Measurements from ENCODE around the gene TMTC2.

The TMTC2 gene

GRCh38 chr12:82955043-82955442 is 268.3 kb downstream of the TMTC2 start:
- DNase-seq (ENCODE audit: low read depth) = no peak

- DNase-seq (ENCODE audit: low read depth) = no peak
Observed at GRCh38 chr12:82958966-82959365, 272.3 kb downstream of the TMTC2 start.

- DNase-seq (ENCODE audit: low read depth) = no peak
Observed at GRCh38 chr12:82959821-82960220, 273.1 kb downstream of the TMTC2 start.

GRCh38 chr12:82961835-82962234 is 275.1 kb downstream of the TMTC2 start:
- DNase-seq (ENCODE audit: low read depth) = no peak

GRCh38 chr12:82963956-82964355 is 277.2 kb downstream of the TMTC2 start:
- DNase-seq (ENCODE audit: low read depth) = no peak

GRCh38 chr12:82964446-82964845 is 277.7 kb downstream of the TMTC2 start:
- no peak for DNase-seq (ENCODE audit: low read depth)

GRCh38 chr12:82966001-82966559 is 279.4 kb downstream of the TMTC2 start:
- DNase-seq (ENCODE audit: low read depth) = no peak

- no peak for DNase-seq (ENCODE audit: low read depth)
Observed at GRCh38 chr12:82968631-82969367, 282.1 kb downstream of the TMTC2 start.

- DNase-seq (ENCODE audit: low read depth) = no peak
Observed at GRCh38 chr12:82970614-82971013, 283.9 kb downstream of the TMTC2 start.

- DNase-seq (ENCODE audit: low read depth) = no peak
Observed at GRCh38 chr12:82971584-82971983, 284.9 kb downstream of the TMTC2 start.

GRCh38 chr12:82972624-82973023 is 285.9 kb downstream of the TMTC2 start:
- no peak for DNase-seq (ENCODE audit: low read depth)

GRCh38 chr12:82973592-82973991 is 286.9 kb downstream of the TMTC2 start:
- DNase-seq (ENCODE audit: low read depth) = no peak

GRCh38 chr12:82981150-82981549 is 294.4 kb downstream of the TMTC2 start:
- DNase-seq (ENCODE audit: low read depth) = no peak

GRCh38 chr12:82994117-82994516 is 307.4 kb downstream of the TMTC2 start:
- no peak for DNase-seq (ENCODE audit: low read depth)

- DNase-seq (ENCODE audit: low read depth) = no peak
Observed at GRCh38 chr12:82996168-82996812, 309.6 kb downstream of the TMTC2 start.

GRCh38 chr12:82998509-82998908 is 311.8 kb downstream of the TMTC2 start:
- DNase-seq (ENCODE audit: low read depth) = no peak

- DNase-seq (ENCODE audit: low read depth) = no peak
Observed at GRCh38 chr12:83003026-83003425, 316.3 kb downstream of the TMTC2 start.

- no peak for DNase-seq (ENCODE audit: low read depth)
Observed at GRCh38 chr12:83005534-83006197, 319.0 kb downstream of the TMTC2 start.

GRCh38 chr12:83008703-83009102 is 322.0 kb downstream of the TMTC2 start:
- no peak for DNase-seq (ENCODE audit: low read depth)

- no peak for DNase-seq (ENCODE audit: low read depth)
Observed at GRCh38 chr12:83010169-83010804, 323.6 kb downstream of the TMTC2 start.

GRCh38 chr12:83015390-83016217 is 328.9 kb downstream of the TMTC2 start:
- DNase-seq (ENCODE audit: low read depth) = no peak

Data from stimulated activated CD8-positive, alpha-beta memory T cell treated with anti-CD3 and anti-CD28 coated beads, Interleukin-15, amount 100 ng/mL, for 24 hours (primary cell).